Neural progenitor cell (in vitro differentiated cells): ENCODE data around the gene GIMAP1.

Experiments
- CTCF ChIP-seq: fragments of 200-600 bp; sonication (generic); IDR thresholded peaks from 2 replicates; pipeline ENCODE4 v1.5.1; 2017; ENCODE audit warnings: antibody characterized with exemption, mild to moderate bottlenecking
- EZH2 ChIP-seq: fragments of 200-600 bp; sonication (generic); IDR thresholded peaks from 2 replicates; pipeline ENCODE4 v1.6.1; 2017; ENCODE audit warnings: antibody characterized with exemption, mild to moderate bottlenecking, moderate library complexity
- EZH2phosphoT487 ChIP-seq: fragments of 200-600 bp; sonication (generic); IDR thresholded peaks from 2 replicates; pipeline ENCODE4 v1.6.1; 2017; ENCODE audit warnings: antibody characterized with exemption

GRCh38 chr7:150742286-150742968 is 26.0 kb downstream of the GIMAP1 start:
- TF ChIP-seq CTCF = no peak
- no peak for TF ChIP-seq EZH2phosphoT487
- TF ChIP-seq EZH2 = no peak
